H1 (cell line): ENCODE results near the gene TMEM163. TPM values are rescaled to one million over a fixed set of nuclear protein-coding genes. Genes with fewer than 3 reads are reported as not detected.

Experiments used
- CTCF ChIA-PET: fragments of 300-600 bp; sonication (Branson Sonifier 250); formaldehyde crosslinking; loops from one replicate; lab custom pipeline; 2021; ENCODE audit not compliant: partially characterized antibody; lab: Charles Lee
- POLR2A ChIA-PET: fragments of 300-600 bp; sonication (Branson Sonifier 250); formaldehyde crosslinking; loops from one replicate; lab custom pipeline; 2021; ENCODE audit warnings: inconsistent platforms; ENCODE audit not compliant: partially characterized antibody; lab: Charles Lee
- DNase-seq, 2 experiments: peaks; one replicate each; pipeline versions ENCODE4 v3.0.0 to v3.0.0-alpha.2; 2010 to 2022; ENCODE audit warnings: low spot score in 2 of 2, low read depth in 1 of 2, mixed read lengths in 1 of 2
- FAIRE-seq: peaks from 2 replicates; lab custom pipeline; 2011; peaks lifted over from hg19 to GRCh38; lab: Jason Lieb, UNC
- H2AFZ ChIP-seq: 2 replicates; pipeline ENCODE4 v1.8.1; 2012; ENCODE audit warnings: low read length, inconsistent platforms
- H2AK5ac ChIP-seq: 2 replicates; pipeline ENCODE4 v1.6.1; 2013; ENCODE audit warnings: low read depth, low read length
- H2BK120ac ChIP-seq: replicated peaks from 2 replicates; pipeline ENCODE3; 2013; ENCODE audit warnings: low read depth, low read length, inconsistent platforms
- H2BK12ac ChIP-seq: 2 replicates; pipeline ENCODE4 v1.6.1; 2013; ENCODE audit warnings: low read depth, low read length
- H2BK15ac ChIP-seq: 2 replicates; pipeline ENCODE4 v1.6.1; 2013; ENCODE audit warnings: low read length
- H2BK20ac ChIP-seq: 2 replicates; pipeline ENCODE4 v1.6.1; 2013; ENCODE audit warnings: low read length
- H2BK5ac ChIP-seq: 2 replicates; pipeline ENCODE4 v1.6.1; 2013; ENCODE audit warnings: low read depth, low read length
- H3K14ac ChIP-seq: 2 replicates; pipeline ENCODE4 v1.6.1; 2013; ENCODE audit warnings: inconsistent platforms; ENCODE audit not compliant: insufficient read length
- H3K18ac ChIP-seq: 2 replicates; pipeline ENCODE4 v1.6.1; 2013; ENCODE audit warnings: low read length; ENCODE audit errors: extremely low read depth
- H3K23ac ChIP-seq: 2 replicates; pipeline ENCODE4 v1.6.1; 2013; ENCODE audit warnings: inconsistent platforms; ENCODE audit not compliant: insufficient read length
- H3K23me2 ChIP-seq: 2 replicates; pipeline ENCODE4 v1.6.1; 2013; ENCODE audit warnings: low read depth, low read length
- H3K27ac ChIP-seq: 2 replicates; pipeline ENCODE4 v1.6.1; 2011; ENCODE audit warnings: low read depth, low read length, inconsistent platforms
- H3K27me3 ChIP-seq, 4 experiments: replicated peaks in 1 of 4; 1 replicate in 1 of 4; 2 replicates in 3 of 4; pipeline versions ENCODE4 v1.6.1 to v1.8.1; 2011 to 2013; ENCODE audit warnings: low read length in 3 of 4, mild to moderate bottlenecking in 3 of 4, inconsistent platforms in 2 of 4, mixed read lengths in 2 of 4, moderate library complexity in 1 of 4; ENCODE audit not compliant: control insufficient read depth in 3 of 4, insufficient read depth in 3 of 4; ENCODE audit errors: extremely low read depth in 1 of 4
- H3K36me3 ChIP-seq, 4 experiments: 2 replicates each; pipeline versions ENCODE4 v1.6.1 to v1.8.1; 2011 to 2013; ENCODE audit warnings: mild to moderate bottlenecking in 4 of 4, low read length in 3 of 4, moderate library complexity in 2 of 4, control low read depth in 1 of 4, inconsistent platforms in 1 of 4; ENCODE audit not compliant: insufficient read depth in 4 of 4, control insufficient read depth in 2 of 4
- H3K4ac ChIP-seq: replicated peaks from 2 replicates; pipeline ENCODE3; 2013; ENCODE audit warnings: low read length, low read depth, mixed read lengths, inconsistent platforms; ENCODE audit not compliant: insufficient read length
- H3K4me1 ChIP-seq, 4 experiments: replicated peaks in 1 of 4; 1 replicate in 1 of 4; 2 replicates in 3 of 4; pipeline versions ENCODE4 v1.6.1 to v1.8.1; 2011 to 2013; ENCODE audit warnings: low read length in 3 of 4, inconsistent platforms in 2 of 4, mixed read lengths in 1 of 4; ENCODE audit not compliant: insufficient read depth in 4 of 4, control insufficient read depth in 3 of 4
- H3K4me2 ChIP-seq, 2 experiments: 2 replicates each; pipeline versions ENCODE4 v1.6.1 to v1.8.1; 2011 to 2013; ENCODE audit warnings: low read depth in 2 of 2, low read length in 2 of 2, control low read depth in 1 of 2, inconsistent platforms in 1 of 2, mild to moderate bottlenecking in 1 of 2; ENCODE audit not compliant: insufficient read depth in 1 of 2
- H3K4me3 ChIP-seq, 4 experiments: fragments of 200-600, 300-600 bp in 1 of 4; sonication (generic), shearing (Covaris generic), sonication (Bioruptor Twin) in 1 of 4; 2 replicates each; pipeline versions ENCODE4 v1.5.1 to v1.8.1; 2011 to 2016; ENCODE audit warnings: low read length in 4 of 4, low read depth in 3 of 4, control low read depth in 2 of 4, inconsistent platforms in 2 of 4, mild to moderate bottlenecking in 2 of 4, mixed read lengths in 1 of 4, moderate library complexity in 1 of 4; ENCODE audit not compliant: insufficient read depth in 2 of 4; ENCODE audit errors: extremely low read depth in 1 of 4
- H3K56ac ChIP-seq: replicated peaks from 2 replicates; pipeline ENCODE3; 2013; ENCODE audit warnings: low read depth, mild to moderate bottlenecking, mixed read lengths, low read length, inconsistent platforms; ENCODE audit not compliant: insufficient read length
- H3K79me1 ChIP-seq: 2 replicates; pipeline ENCODE4 v1.6.1; 2013; ENCODE audit warnings: low read depth, low read length, control low read depth
- H3K79me2 ChIP-seq, 2 experiments: 2 replicates each; pipeline versions ENCODE4 v1.6.1 to v1.8.1; 2012 to 2013; ENCODE audit warnings: low read length in 2 of 2, mild to moderate bottlenecking in 2 of 2, inconsistent platforms in 1 of 2; ENCODE audit not compliant: insufficient read depth in 2 of 2, control insufficient read depth in 1 of 2
- H3K9ac ChIP-seq, 4 experiments: replicated peaks in 1 of 4; 1 replicate in 1 of 4; 2 replicates in 3 of 4; pipeline versions ENCODE4 v1.6.1 to v1.8.1; 2011 to 2013; ENCODE audit warnings: low read depth in 3 of 4, low read length in 3 of 4, control low read depth in 2 of 4, mild to moderate bottlenecking in 2 of 4, moderate library complexity in 2 of 4, inconsistent platforms in 1 of 4; ENCODE audit errors: extremely low read depth in 1 of 4
- H3K9me3 ChIP-seq, 2 experiments: 2 replicates each; pipeline versions ENCODE4 v1.6.1 to v1.8.1; 2012 to 2013; ENCODE audit warnings: mild to moderate bottlenecking in 2 of 2, moderate library complexity in 2 of 2, control low read depth in 1 of 2, inconsistent platforms in 1 of 2, low read depth in 1 of 2, low read length in 1 of 2, mixed read lengths in 1 of 2; ENCODE audit not compliant: insufficient read depth in 2 of 2
- H4K20me1 ChIP-seq, 2 experiments: replicated peaks in 1 of 2; 2 replicates each; pipeline versions ENCODE3 to v1.8.1; 2011 to 2013; ENCODE audit warnings: inconsistent platforms in 2 of 2, low read length in 2 of 2, mild to moderate bottlenecking in 1 of 2; ENCODE audit not compliant: insufficient read depth in 2 of 2, control insufficient read depth in 1 of 2
- H4K5ac ChIP-seq: 2 replicates; pipeline ENCODE4 v1.6.1; 2013; ENCODE audit warnings: low read length, low read depth, mixed read lengths, inconsistent platforms; ENCODE audit not compliant: insufficient read length
- H4K8ac ChIP-seq: 2 replicates; pipeline ENCODE4 v1.8.0; 2013; ENCODE audit warnings: mild to moderate bottlenecking, moderate library complexity, low read length, inconsistent platforms; ENCODE audit not compliant: insufficient read depth; ENCODE audit errors: extremely low read depth
- H4K91ac ChIP-seq: replicated peaks from 2 replicates; pipeline ENCODE3; 2013; ENCODE audit warnings: low read length, mixed read lengths, inconsistent platforms; ENCODE audit not compliant: insufficient read length
- ASH2L ChIP-seq: fragments of 200-600, 300-600 bp; sonication (generic); IDR thresholded peaks from one replicate; pipeline ENCODE4 v1.7.1; 2017; ENCODE audit warnings: low read length
- BACH1 ChIP-seq: IDR thresholded peaks from 2 replicates; pipeline ENCODE4 v1.6.1; 2012; ENCODE audit warnings: low read length, improper control_type of control experiment
- CBX5 ChIP-seq: fragments of 300-800, 300-1000 bp; sonication (generic); IDR thresholded peaks from 2 replicates; pipeline ENCODE4 v1.7.1; 2016; ENCODE audit warnings: antibody characterized with exemption, low read length, low read depth
- CBX8 ChIP-seq: fragments of 300-800, 300-1000 bp; sonication (generic); IDR thresholded peaks from 2 replicates; pipeline ENCODE4 v1.7.1; 2016; ENCODE audit warnings: low read depth, low read length, borderline replicate concordance
- CHD2 ChIP-seq: IDR thresholded peaks from 2 replicates; pipeline ENCODE4 v1.6.1; 2012; ENCODE audit warnings: low read length, improper control_type of control experiment
- CTBP2 ChIP-seq: IDR thresholded peaks from 2 replicates; pipeline ENCODE4 v1.7.0; 2011; ENCODE audit warnings: borderline replicate concordance, mild to moderate bottlenecking, moderate library complexity, mixed read lengths, low read length; ENCODE audit not compliant: insufficient read depth, insufficient read length
- FOSL1 ChIP-seq: IDR thresholded peaks from 2 replicates; pipeline ENCODE4 v1.6.1; 2011; ENCODE audit warnings: mild to moderate bottlenecking, low read depth, low read length, moderate library complexity; ENCODE audit not compliant: insufficient read depth
- KDM1A ChIP-seq: fragments of 200-600, 300-600 bp; sonication (generic); IDR thresholded peaks from 2 replicates; pipeline ENCODE4 v1.7.1; 2016; ENCODE audit warnings: mild to moderate bottlenecking, low read length, borderline replicate concordance
- KDM5A ChIP-seq: fragments of 200-600 bp; IDR thresholded peaks from 2 replicates; pipeline ENCODE4 v1.7.1; 2012; ENCODE audit warnings: mild to moderate bottlenecking, low read length, inconsistent platforms, mixed read lengths
- NRF1 ChIP-seq: IDR thresholded peaks from 2 replicates; pipeline ENCODE4 v1.6.1; 2011; ENCODE audit warnings: mild to moderate bottlenecking, low read depth, low read length, improper control_type of control experiment
- PHF8 ChIP-seq: fragments of 200-600 bp; sonication (generic); conservative IDR thresholded peaks from 2 replicates; pipeline ENCODE4 v1.7.1; 2012; ENCODE audit warnings: low read depth, mild to moderate bottlenecking, inconsistent platforms, low read length, moderate library complexity
- POLR2AphosphoS5 ChIP-seq: IDR thresholded peaks from 2 replicates; pipeline ENCODE4 v1.6.1; 2011; ENCODE audit warnings: low read depth, low read length
- SIRT6 ChIP-seq: IDR thresholded peaks from one replicate; pipeline ENCODE4 v1.7.1; 2012; ENCODE audit warnings: low read length, inconsistent platforms
- SRF ChIP-seq: IDR thresholded peaks from 2 replicates; pipeline ENCODE4 v1.6.1; 2011; ENCODE audit warnings: mild to moderate bottlenecking, low read depth, low read length, moderate library complexity
- TCF12 ChIP-seq: IDR thresholded peaks from 2 replicates; pipeline ENCODE4 v1.6.1; 2011; ENCODE audit warnings: low read depth, mild to moderate bottlenecking, low read length
- TEAD4 ChIP-seq: IDR thresholded peaks from 2 replicates; pipeline ENCODE4 v1.6.1; 2012; ENCODE audit warnings: low read depth, low read length, inconsistent platforms, mixed read lengths
- polyA plus RNA-seq, 7 experiments: library from polyadenylated mRNA; depleted of rRNA in 3 of 7; stranded (reverse) in 5 of 7; unstranded in 2 of 7; fragments of >200 nt in 5 of 7; fragments of 200-250 nt in 2 of 7; gene quantifications; 1 replicate in 5 of 7; 2 replicates in 1 of 7; 4 replicates in 1 of 7; pipeline versions ENCODE4 v1.2.1 to v1.2.3, GENCODE V29; 2011 to 2013; ENCODE audit warnings: missing spikeins in 2 of 7, mixed read lengths in 2 of 7
- total RNA-seq: library from RNA; stranded (reverse); fragmentation: NEBNext Ultra II Directional; extraction: Animal tissue kit (Norgen Biotek cat#: 25700); gene quantifications from 2 replicates; pipeline ENCODE4 v1.2.1, GENCODE V29; 2021
- TF ChIP-seq, protein P1 (sequence below): IDR thresholded peaks from 2 replicates; pipeline ENCODE4 v1.6.1; 2011; ENCODE audit warnings: low read depth, mild to moderate bottlenecking, low read length; ENCODE audit not compliant: insufficient read depth

The TMEM163 gene
- total and polyA plus RNA-seq, 2 of the 8 experiments (the other 6 are each of a cell fraction or from before 2014, with no cell fraction given): 2.8 to 3.2 TPM

GRCh38 chr2:134725876-134726275 lies 7.1 kb upstream of the TMEM163 start:
- H3K14ac ChIP-seq: no peak overlapping the region
- ChIA-PET POLR2A (no interaction called here), CTCF (interaction anchor here (4.3 kb wide), 1 partner anchor 8 kb away, joined by 18 read pairs; no protein-coding TSS in a partner anchor)
- H2BK120ac ChIP-seq: no peak overlapping the region
- H3K4me3 ChIP-seq: no peak overlapping the region
- H3K4ac ChIP-seq: no peak overlapping the region
- H3K36me3 ChIP-seq: no peaks in the 10 kb centered on the region
- H2BK20ac ChIP-seq: no peak overlapping the region
- H3K79me2 ChIP-seq: no peaks in the 10 kb centered on the region
- no peak overlapping the region for H3K9ac ChIP-seq
- H4K20me1 ChIP-seq: no peaks in the 10 kb centered on the region
- no peak overlapping the region for H3K56ac ChIP-seq
- H3K23ac ChIP-seq: no peak overlapping the region
- no peak overlapping the region for H2AK5ac ChIP-seq
- no peak overlapping the region for H3K27ac ChIP-seq
- H3K79me1 ChIP-seq: no peaks in the 10 kb centered on the region
- H2BK5ac ChIP-seq: no peak overlapping the region
- no peak overlapping the region for H4K91ac ChIP-seq
- H2AFZ ChIP-seq: no peak overlapping the region
- no peak overlapping the region for H4K5ac ChIP-seq
- no peak overlapping the region for H3K4me2 ChIP-seq
- no peak for FAIRE-seq
- no peaks in the 10 kb centered on the region for H3K9me3 ChIP-seq
- H2BK15ac ChIP-seq: no peak overlapping the region
- H3K23me2 ChIP-seq: no peaks in the 10 kb centered on the region
- H3K27me3 ChIP-seq: peaks cover 0 to 1% (median under 1%) of the 10 kb centered on the region in 4 experiments; a peak in 2 of 7 replicates
- H3K18ac ChIP-seq: no peak overlapping the region
- no peak overlapping the region for H4K8ac ChIP-seq
- DNase-seq: no peak
- H3K4me1 ChIP-seq: no peaks in the 10 kb centered on the region
- no peak overlapping the region for H2BK12ac ChIP-seq
- TF ChIP-seq SRF (no peak), TEAD4 (no peak), CTBP2 (no peak), CBX5 (no peak), POLR2AphosphoS5 (no peak), FOSL1 (no peak), NRF1 (no peak), KDM1A (no peak), ASH2L (no peak), BACH1 (no peak), TCF12 (no peak), CBX8 (no peak), CHD2 (no peak), KDM5A (no peak), SIRT6 (no peak), PHF8 (no peak)
- TF ChIP-seq, protein P1, sequence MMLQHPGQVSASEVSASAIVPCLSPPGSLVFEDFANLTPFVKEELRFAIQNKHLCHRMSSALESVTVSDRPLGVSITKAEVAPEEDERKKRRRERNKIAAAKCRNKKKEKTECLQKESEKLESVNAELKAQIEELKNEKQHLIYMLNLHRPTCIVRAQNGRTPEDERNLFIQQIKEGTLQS: no peak
